ENCODE data around the gene RRAD.

- TF ChIP-seq FOSL2 (IDR thresholded peaks at IDR 0.05) (no peak), FOSL2 (CRISPR knock-in tag; IDR thresholded peaks at IDR 0.05) (no peak), JUN (IDR thresholded peaks at IDR 0.05) (no peak)
Measured at GRCh38 chr16:66899945-66900710, 25.2 kb downstream of the RRAD start.
